PFSK-1 (cell line): ENCODE measurements around the gene NRXN3.

Experiments
- POLR2AphosphoS5 ChIP-seq: IDR thresholded peaks from 2 replicates; pipeline ENCODE4 v1.6.1; 2012; ENCODE audit warnings: low read depth, mild to moderate bottlenecking, control low read depth, low read length, moderate library complexity
- REST ChIP-seq, 2 experiments: IDR thresholded peaks; 2 replicates each; pipeline versions ENCODE4 v1.6.1 to v1.8.0; 2011 to 2012; ENCODE audit warnings: low read depth in 2 of 2, low read length in 2 of 2, control low read depth in 1 of 2, inconsistent platforms in 1 of 2, mild to moderate bottlenecking in 1 of 2, moderate library complexity in 1 of 2; ENCODE audit not compliant: insufficient read depth in 1 of 2

GRCh38 chr14:79177106-79177505 is 1006.9 kb downstream of the NRXN3 start:
- TF ChIP-seq POLR2AphosphoS5 (no peak), REST (IDR thresholded peaks at IDR 0.05; ENCODE audit: insufficient read depth in 1 of 2, low read depth in 2 of 2, low read length in 2 of 2) (no peak)
